OCI-LY3 (cell line): ENCODE results near the gene MED13L.

Experiments used
- H2AFZ ChIP-seq: fragments of 200-600, 300-600 bp; shearing (Covaris generic); 2 replicates; pipeline ENCODE4 v1.6.0; 2014; ENCODE audit warnings: antibody characterized with exemption, low read depth, low read length
- H3K27ac ChIP-seq: fragments of 200-600, 300-600 bp; sonication (generic); 2 replicates; pipeline ENCODE4 v1.5.1; 2014; ENCODE audit warnings: mild to moderate bottlenecking, low read length, moderate library complexity, mixed read lengths
- H3K27me3 ChIP-seq: fragments of 200-600, 300-600 bp; sonication (generic); 2 replicates; pipeline ENCODE4 v1.6.1; 2014; ENCODE audit warnings: low read depth, low read length, mixed read lengths
- H3K36me3 ChIP-seq: fragments of 200-600, 300-600 bp; sonication (generic); replicated peaks from 2 replicates; pipeline ENCODE3; 2014; ENCODE audit warnings: low read depth, low read length, mixed read lengths
- H3K4me1 ChIP-seq: fragments of 300-600, 200-600 bp; sonication (generic); 2 replicates; pipeline ENCODE4 v1.6.1; 2014; ENCODE audit warnings: low read length, mixed read lengths
- H3K4me2 ChIP-seq: fragments of 200-600, 300-600 bp; sonication (generic); 2 replicates; pipeline ENCODE4 v1.6.1; 2014; ENCODE audit warnings: low read length, mixed read lengths
- H3K4me3 ChIP-seq: fragments of 300-600, 200-600 bp; sonication (generic); 2 replicates; pipeline ENCODE4 v1.5.1; 2014; ENCODE audit warnings: antibody characterized with exemption, mild to moderate bottlenecking, low read length, moderate library complexity
- H3K79me2 ChIP-seq: fragments of 300-600, 200-600 bp; shearing (Covaris generic); 2 replicates; pipeline ENCODE4 v1.6.1; 2014; ENCODE audit warnings: mild to moderate bottlenecking, low read length, mixed read lengths
- H3K9ac ChIP-seq: fragments of 300-600, 200-600 bp; shearing (Covaris generic); 2 replicates; pipeline ENCODE4 v1.6.0; 2014; ENCODE audit warnings: mild to moderate bottlenecking, low read length, moderate library complexity
- H3K9me3 ChIP-seq: fragments of 200-600, 300-600 bp; shearing (Covaris generic); 2 replicates; pipeline ENCODE4 v1.6.1; 2014; ENCODE audit warnings: low read length, mixed read lengths; ENCODE audit not compliant: insufficient read depth
- H4K20me1 ChIP-seq: fragments of 200-600, 300-600 bp; sonication (generic); 2 replicates; pipeline ENCODE4 v1.6.1; 2016; ENCODE audit warnings: low read length, mixed read lengths; ENCODE audit not compliant: insufficient read depth
- EZH2phosphoT487 ChIP-seq: fragments of 200-600 bp; shearing (Covaris generic); IDR thresholded peaks from 2 replicates; pipeline ENCODE4 v1.6.1; 2018; ENCODE audit warnings: antibody characterized with exemption, mixed run types, low read depth
- TF ChIP-seq, protein P1 (sequence below): fragments of 200-600, 300-600 bp; sonication (generic); IDR thresholded peaks from 2 replicates; pipeline ENCODE4 v1.5.1; 2014; ENCODE audit warnings: antibody characterized with exemption, low read length, low read depth

Gene MED13L

DNA sequence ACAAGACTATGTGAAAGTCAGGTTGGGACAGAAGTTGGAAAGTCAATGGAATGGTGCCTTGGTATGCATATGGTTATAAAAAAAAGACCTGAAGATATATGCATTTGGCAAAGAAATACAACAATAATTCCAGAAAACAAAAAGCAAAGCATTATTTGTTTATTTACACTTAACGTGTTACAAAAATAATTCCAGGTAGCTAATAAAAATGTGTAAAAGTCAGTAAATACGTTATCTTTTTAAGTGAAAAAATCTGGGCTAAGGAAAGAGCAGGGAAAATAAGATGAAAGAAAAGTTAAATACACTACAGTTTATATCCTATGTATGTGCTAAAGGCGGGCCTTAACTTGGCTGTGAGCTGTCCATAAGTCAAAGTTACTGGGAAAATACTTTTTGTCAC, 266.3 kb downstream of the MED13L start:
- Histone ChIP-seq H4K20me1 (no peaks in the 10 kb centered on the region), H3K4me1 (peaks cover 31% of the 10 kb centered on the region), H2AFZ (no peak overlapping the region), H3K4me3 (no peak overlapping the region), H3K9ac (no peak overlapping the region), H3K27ac (no peak overlapping the region), H3K36me3 (peaks cover 59% of the 10 kb centered on the region), H3K27me3 (no peaks in the 10 kb centered on the region), H3K79me2 (peaks cover 6% of the 10 kb centered on the region), H3K9me3 (no peaks in the 10 kb centered on the region), H3K4me2 (no peak overlapping the region)
- TF ChIP-seq EZH2phosphoT487: no peak
- TF ChIP-seq, protein P1, sequence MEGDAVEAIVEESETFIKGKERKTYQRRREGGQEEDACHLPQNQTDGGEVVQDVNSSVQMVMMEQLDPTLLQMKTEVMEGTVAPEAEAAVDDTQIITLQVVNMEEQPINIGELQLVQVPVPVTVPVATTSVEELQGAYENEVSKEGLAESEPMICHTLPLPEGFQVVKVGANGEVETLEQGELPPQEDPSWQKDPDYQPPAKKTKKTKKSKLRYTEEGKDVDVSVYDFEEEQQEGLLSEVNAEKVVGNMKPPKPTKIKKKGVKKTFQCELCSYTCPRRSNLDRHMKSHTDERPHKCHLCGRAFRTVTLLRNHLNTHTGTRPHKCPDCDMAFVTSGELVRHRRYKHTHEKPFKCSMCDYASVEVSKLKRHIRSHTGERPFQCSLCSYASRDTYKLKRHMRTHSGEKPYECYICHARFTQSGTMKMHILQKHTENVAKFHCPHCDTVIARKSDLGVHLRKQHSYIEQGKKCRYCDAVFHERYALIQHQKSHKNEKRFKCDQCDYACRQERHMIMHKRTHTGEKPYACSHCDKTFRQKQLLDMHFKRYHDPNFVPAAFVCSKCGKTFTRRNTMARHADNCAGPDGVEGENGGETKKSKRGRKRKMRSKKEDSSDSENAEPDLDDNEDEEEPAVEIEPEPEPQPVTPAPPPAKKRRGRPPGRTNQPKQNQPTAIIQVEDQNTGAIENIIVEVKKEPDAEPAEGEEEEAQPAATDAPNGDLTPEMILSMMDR: no peak

DNA sequence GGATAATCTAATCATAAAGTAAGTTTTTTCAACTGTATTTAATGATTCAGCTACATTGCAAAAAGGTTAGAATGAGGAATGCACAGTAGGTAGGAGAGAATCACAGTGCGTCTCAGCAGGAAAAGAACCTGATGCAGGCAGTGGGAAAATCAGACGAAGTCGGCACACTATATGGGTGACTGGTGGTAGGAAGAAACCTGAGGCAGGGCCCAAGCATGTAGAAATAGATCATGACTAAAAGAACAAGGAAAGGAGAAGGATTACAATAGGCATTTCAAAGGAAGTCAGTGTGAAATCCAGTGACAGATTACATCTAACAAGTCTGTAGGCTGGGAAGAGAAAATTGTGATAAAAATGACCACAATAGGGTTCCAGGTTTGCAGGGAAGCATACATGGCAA, 267.0 kb downstream of the MED13L start:
- H3K9ac ChIP-seq: no peak overlapping the region
- H3K36me3 ChIP-seq: peaks cover 67% of the 10 kb centered on the region
- no peak overlapping the region for H3K4me3 ChIP-seq
- peaks cover 24% of the 10 kb centered on the region for H3K4me1 ChIP-seq
- no peaks in the 10 kb centered on the region for H3K9me3 ChIP-seq
- no peaks in the 10 kb centered on the region for H3K27me3 ChIP-seq
- no peak overlapping the region for H3K27ac ChIP-seq
- TF ChIP-seq, protein P1: no peak
- no peak for TF ChIP-seq EZH2phosphoT487
- H3K4me2 ChIP-seq: no peak overlapping the region
- peaks cover 6% of the 10 kb centered on the region for H3K79me2 ChIP-seq
- no peaks in the 10 kb centered on the region for H4K20me1 ChIP-seq
- H2AFZ ChIP-seq: no peak overlapping the region

DNA sequence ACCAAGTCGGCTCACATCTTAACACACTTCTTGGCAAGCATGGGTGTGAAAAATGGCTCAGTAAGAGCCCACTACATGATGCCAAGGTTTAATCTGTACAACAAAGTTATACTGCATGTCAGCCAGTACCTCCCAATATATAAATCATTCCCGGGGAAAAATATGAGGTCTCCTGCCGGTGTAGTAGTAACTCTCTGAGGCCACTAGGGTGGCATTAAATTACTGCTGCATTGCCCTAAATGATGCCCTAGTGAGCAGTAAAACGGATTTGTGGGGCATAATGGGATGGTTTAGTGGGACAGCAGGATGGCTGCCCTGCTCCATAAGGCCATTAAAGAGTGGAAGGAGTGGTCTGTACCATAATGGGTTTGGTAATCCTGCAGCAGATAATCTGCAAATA, 267.7 kb downstream of the MED13L start:
- Histone ChIP-seq H3K36me3 (peaks cover 68% of the 10 kb centered on the region), H3K79me2 (no peaks in the 10 kb centered on the region; the same call in 1 of the 2 replicates), H3K4me1 (peaks cover 17% of the 10 kb centered on the region), H3K27ac (no peak overlapping the region), H3K9ac (no peak overlapping the region), H3K4me2 (no peak overlapping the region), H4K20me1 (no peaks in the 10 kb centered on the region), H3K27me3 (no peaks in the 10 kb centered on the region), H3K4me3 (no peak overlapping the region), H3K9me3 (no peaks in the 10 kb centered on the region), H2AFZ (no peak overlapping the region)
- TF ChIP-seq EZH2phosphoT487: no peak
- TF ChIP-seq, protein P1: 0 out of 2 replicates have a peak, but pooled peaks have one; percentile 8

DNA sequence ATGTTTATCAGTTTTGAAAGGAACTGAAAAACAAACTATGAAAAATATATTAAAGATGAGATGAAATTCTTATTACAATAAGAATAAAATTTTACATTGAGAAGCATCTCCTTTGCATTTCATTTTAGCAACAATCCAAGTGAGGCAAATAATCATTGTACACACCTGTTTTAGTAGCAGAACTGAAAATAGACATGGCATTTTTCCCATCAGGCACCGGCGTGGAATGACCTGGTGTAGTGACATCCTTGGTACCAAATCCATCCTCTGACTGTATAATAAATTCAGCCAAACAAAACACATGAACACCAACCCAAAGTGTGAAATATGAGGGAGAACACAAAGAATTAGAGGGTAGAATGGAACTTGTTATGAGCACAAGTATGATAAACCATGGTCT, 271.4 kb downstream of the MED13L start:
- Histone ChIP-seq H4K20me1 (no peaks in the 10 kb centered on the region), H3K4me3 (no peak overlapping the region), H2AFZ (no peak overlapping the region), H3K79me2 (no peaks in the 10 kb centered on the region), H3K9me3 (no peaks in the 10 kb centered on the region), H3K27me3 (no peaks in the 10 kb centered on the region), H3K4me1 (peaks cover 14% of the 10 kb centered on the region), H3K9ac (no peak overlapping the region), H3K4me2 (no peak overlapping the region), H3K36me3 (peaks cover 50% of the 10 kb centered on the region), H3K27ac (no peak overlapping the region)
- TF ChIP-seq EZH2phosphoT487: no peak
- TF ChIP-seq, protein P1: no peak
